Left forelimb (tissue), 1 donor: Measurements from ENCODE around the gene MARK3.

ENCODE experiments used
- DNase-seq: peaks from one replicate; pipeline ENCODE4 v3.0.0-alpha.2; 2018; ENCODE audit warnings: low spot score

MARK3 gene

DNA sequence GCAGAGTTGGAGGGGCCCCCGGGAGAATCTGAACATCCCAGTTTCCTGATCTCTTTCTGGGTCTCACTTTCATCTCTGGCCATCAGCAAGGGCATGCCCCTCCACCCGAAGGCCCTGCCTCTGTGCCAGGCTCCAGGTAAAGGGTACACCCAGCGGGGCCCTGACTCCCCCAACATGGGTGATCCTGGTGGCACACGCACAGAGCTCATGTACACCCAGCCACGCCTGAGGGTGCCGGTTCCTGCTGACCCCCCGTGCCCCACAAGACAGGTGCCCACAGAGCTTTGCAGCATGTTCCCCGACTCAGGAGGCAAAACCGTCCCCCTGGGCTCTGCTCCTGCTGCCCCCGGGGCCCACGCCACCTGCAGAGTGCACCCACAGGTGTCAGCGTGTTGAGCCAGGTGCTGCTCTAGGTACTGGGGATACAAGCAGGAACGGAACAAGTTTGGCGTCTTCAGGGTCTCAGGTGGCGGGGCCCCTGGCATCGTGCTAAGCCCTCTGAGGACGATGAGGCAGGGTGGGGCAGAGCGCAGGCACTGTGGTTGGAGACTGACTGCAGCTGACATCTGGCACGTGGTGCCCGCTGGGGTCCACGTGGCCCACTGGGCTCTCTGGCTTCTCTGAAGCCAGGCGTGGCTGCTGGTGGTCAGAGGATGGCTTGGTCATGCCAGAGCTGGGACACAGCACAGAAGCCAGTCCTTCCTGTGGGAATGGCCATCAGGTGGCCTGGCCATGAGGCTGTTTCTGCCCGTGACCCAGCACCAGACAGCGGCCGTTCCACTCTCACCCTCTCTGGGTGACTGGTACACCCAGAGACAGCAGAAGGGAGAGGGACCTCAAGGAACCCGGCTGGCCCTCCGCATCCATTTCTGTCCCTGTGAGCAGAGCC lies 163.5 kb downstream of the MARK3 start:
- DNase-seq, result no peak

GRCh38 chr14:103549361-103550311 lies 164.4 kb downstream of the MARK3 start:
- DNase-seq, result peak; percentile 66

DNA sequence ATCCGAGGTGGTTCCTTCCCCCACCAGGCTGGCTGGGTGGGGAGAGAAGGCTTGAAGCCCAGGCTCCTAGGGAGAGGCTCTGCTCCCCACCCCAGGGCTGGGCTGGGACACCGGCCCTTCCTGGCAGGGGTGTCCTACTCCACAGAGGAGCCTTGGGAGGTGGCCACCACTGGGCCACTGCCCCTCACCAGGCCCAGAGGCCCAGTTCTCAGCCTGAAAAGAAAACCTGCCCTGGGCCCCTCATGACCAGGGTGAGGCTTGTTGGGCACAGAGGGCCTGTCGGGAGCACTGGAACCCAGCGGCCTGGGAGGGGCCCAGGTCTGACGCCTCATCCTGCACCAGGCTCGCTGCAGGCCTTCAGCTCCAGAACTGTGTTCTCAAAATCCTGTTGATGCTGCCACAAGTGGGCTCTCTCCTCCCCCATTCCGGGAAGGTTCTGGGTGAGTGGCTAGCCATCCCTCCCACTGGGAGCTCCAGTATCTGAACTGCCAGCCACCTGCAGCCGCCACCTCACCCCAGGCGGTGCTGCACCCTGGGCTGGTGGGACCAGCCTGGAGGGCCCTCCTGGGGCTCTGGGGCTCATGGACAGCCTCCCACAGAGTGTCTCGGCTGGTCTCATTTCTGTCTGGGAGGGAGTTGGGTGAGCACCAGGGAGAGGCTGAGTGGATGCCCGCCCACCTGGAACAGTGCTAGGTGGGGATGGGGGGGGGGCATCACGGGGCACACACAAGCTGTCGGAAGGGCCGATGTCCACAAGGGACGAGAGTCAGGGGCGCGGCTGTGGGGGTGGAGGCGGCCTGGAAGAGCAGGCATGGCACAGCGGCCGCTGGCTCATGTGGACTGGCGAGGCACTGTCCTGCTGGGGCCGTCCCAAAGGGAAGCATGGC lies 165.5 kb downstream of the MARK3 start:
- DNase-seq, result peak; percentile 66

- DNase-seq, result peak; percentile 64
Observed at GRCh38 chr14:103551338-103551762, 166.1 kb downstream of the MARK3 start.

DNA sequence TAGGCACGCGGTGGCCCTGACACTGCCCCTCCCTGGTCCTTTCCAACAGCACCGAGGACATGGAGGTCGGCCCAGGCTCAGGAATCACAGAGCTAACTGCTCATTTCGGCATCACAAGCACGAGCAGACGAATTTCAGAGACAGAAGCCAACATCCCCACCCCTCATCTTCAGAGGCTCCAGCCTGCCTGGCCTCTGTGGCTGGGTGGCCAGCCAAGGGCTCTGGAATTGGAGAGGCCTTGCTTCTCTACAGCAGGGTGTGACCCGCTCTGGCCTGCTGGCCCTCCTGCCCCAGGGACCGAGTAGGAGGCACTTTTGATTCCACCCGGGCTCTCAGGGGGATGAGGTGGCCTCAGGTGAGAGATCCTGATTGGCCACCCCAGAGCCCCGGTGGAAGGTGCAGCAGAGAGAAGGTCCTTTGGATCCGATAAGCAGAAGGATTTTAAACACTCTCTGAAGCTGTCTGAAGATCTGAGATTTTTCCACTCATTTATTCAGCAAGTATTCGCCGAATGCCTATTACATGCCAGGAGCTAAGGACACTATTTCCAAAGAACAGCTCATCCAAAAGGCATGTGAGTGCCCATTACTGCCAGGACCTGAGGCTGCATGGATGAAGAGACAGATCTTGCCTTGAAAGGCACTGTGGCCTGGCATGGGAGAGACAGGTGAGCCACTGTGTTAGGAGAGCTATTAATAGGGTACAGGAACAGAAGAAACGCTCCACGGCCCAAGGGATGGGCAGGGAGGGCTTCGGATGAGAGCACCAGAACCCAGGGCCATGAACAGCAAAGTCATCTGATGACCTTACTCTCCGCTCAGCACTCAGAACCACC lies 167.0 kb downstream of the MARK3 start:
- DNase-seq, result peak; percentile 75

GRCh38 chr14:103552846-103553210 lies 167.6 kb downstream of the MARK3 start:
- DNase-seq, result no peak
